Measurements from ENCODE around the gene CEP126. TPM values are rescaled to one million over a fixed set of nuclear protein-coding genes. Genes with fewer than 3 reads are reported as not detected.
A peak's percentile ranks its signal among the peaks of the same experiment; 100 is the strongest.

The CEP126 gene
- polyA plus RNA-seq, 4 donors = 0.45 to 8.3 (median 0.85) TPM

DNA sequence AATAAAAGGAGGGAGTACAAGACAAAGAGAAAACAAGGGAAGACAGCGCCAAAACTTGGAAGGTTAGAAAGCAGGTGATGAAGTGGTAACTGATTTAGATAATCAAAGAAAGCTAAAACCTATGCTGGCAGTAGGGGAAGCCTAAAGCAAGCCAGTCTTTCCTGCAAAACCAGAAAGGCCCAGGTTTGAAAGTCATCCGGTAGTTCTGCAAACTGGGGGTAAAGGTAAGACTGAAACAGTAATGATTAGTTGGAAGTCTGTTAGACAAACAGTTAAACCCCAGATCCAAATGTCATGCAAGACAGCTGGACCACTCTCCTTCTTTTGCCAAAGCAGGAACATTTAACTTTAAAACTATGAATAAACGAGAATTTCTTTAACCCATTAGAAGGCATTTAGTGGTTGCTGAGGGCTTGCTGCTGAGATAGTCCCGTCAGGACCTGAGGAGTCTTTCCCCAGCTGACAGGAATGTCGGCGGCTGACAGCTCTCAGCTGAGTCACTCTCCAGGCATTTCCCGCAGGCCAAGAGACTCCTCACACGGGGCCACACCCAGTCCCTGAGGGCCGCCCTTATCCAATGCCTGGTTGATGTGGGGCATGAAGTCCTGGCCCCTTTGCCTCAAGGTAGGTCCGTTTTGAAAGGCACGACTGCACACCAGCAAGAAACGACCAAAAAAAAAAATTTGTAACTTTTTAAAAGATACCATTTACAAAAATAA is 96.1 kb downstream of the CEP126 start:
- H3K27ac ChIP-seq (ENCODE audit: low read depth in 1 of 3, low read length in 2 of 3) = peak overlapping the region in 1 of 3 donors; percentile 45
- FAIRE-seq (no peak), DNase-seq (peak; percentile 86)
- no peaks in the 10 kb centered on the region for H3K36me3 ChIP-seq (ENCODE audit: control insufficient read depth in 3 of 3, insufficient read depth in 2 of 3, low read depth in 1 of 3, low read length in 3 of 3)
- no peak overlapping the region for H3K4me3 ChIP-seq (ENCODE audit: low read depth in 1 of 3, low read length in 3 of 3)
- H3K4me1 ChIP-seq (ENCODE audit: control insufficient read depth in 3 of 3, insufficient read depth in 2 of 3, low read depth in 1 of 3, low read length in 2 of 3) = peaks cover 0 to 12% (median 0%) of the 10 kb centered on the region in 3 donors
- no peaks in the 10 kb centered on the region for H3K27me3 ChIP-seq (ENCODE audit: control insufficient read depth in 3 of 3, insufficient read depth in 3 of 3, low read length in 3 of 3)
- H3K9me3 ChIP-seq (ENCODE audit: control insufficient read depth in 2 of 2, insufficient read depth in 1 of 2, low read depth in 1 of 2, low read length in 1 of 2) = no peaks in the 10 kb centered on the region
- WGBS, 3 donors = 11 to 19% (median 14%) methylated on average over 12 of the region's 12 CpGs

DNA sequence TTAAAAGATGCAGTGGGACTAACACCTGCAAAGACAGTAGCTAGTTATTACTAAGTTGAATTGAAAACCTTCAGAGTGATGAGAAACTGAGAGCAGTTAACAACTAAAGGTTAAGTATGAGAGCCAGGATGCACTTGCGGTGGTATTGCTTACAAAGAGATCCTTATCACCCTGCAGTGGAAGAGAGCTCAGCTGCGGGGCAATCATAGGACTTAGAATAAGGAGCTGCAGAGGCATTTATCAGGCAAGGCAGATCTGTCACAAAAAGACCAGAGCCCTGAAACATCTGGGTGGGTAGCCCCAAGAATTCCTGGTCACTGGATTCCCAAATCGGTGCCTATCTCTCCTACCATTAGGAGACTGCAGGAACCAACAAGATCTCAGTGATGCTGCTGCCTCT is 98.1 kb downstream of the CEP126 start:
- H3K4me1 ChIP-seq (ENCODE audit: control insufficient read depth in 3 of 3, insufficient read depth in 2 of 3, low read depth in 1 of 3, low read length in 2 of 3) = peaks cover 0 to 8% (median 0%) of the 10 kb centered on the region in 3 donors
- no peaks in the 10 kb centered on the region for H3K9me3 ChIP-seq (ENCODE audit: control insufficient read depth in 2 of 2, insufficient read depth in 1 of 2, low read depth in 1 of 2, low read length in 1 of 2)
- H3K27ac ChIP-seq (ENCODE audit: low read depth in 1 of 3, low read length in 2 of 3) = no peak overlapping the region
- FAIRE-seq = no peak
- DNase-seq = no peak
- WGBS, 3 donors = 53 to 61% (median 58%) methylated on average over 3 of the region's 3 CpGs
- no peak overlapping the region for H3K4me3 ChIP-seq (ENCODE audit: low read depth in 1 of 3, low read length in 3 of 3)
- no peaks in the 10 kb centered on the region for H3K36me3 ChIP-seq (ENCODE audit: control insufficient read depth in 3 of 3, insufficient read depth in 2 of 3, low read depth in 1 of 3, low read length in 3 of 3)
- no peaks in the 10 kb centered on the region for H3K27me3 ChIP-seq (ENCODE audit: control insufficient read depth in 3 of 3, insufficient read depth in 3 of 3, low read length in 3 of 3)

DNA sequence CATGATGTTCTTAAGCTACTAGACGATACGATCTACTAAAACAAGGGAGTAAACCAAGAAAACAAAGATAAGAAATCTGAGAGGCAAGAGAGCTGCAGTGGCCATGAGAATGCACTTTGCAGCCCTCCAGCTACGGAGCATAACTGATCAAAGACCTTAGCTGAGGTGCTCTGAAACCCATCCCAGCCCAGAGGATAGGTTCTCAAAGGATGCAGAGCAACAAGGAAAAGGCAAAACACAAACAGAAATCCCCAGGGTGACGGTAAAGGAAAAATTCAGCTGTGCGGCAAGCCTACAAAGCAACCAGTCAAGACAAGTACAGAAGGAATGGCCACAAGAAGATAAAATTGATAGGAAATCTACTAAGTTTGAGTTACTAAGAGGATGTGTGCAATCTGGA is 99.9 kb downstream of the CEP126 start:
- 84 to 90% (median 88%) methylated on average over 5 of the region's 5 CpGs for WGBS, 3 donors

DNA sequence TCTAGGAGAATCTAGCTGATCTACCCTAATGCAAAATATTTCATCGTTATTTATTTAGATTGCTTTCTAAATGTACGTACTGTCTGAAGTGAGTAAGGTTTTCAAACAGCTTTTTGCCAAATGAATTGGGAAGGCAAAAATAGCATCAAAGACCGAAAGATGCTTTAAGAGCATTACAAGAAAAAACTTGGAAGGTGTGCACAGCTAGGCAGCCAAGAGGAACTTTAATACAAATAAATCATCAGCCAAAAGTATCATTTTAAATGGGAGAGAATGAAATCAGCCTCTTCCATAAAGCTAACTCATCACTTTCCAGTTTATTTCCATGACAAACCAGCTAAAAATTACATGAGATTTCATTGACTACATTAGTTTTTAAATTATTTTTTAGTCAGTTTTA is 102.2 kb downstream of the CEP126 start:
- H3K9me3 ChIP-seq (ENCODE audit: control insufficient read depth in 2 of 2, insufficient read depth in 1 of 2, low read depth in 1 of 2, low read length in 1 of 2) = no peaks in the 10 kb centered on the region
- no peaks in the 10 kb centered on the region for H3K36me3 ChIP-seq (ENCODE audit: control insufficient read depth in 3 of 3, insufficient read depth in 2 of 3, low read depth in 1 of 3, low read length in 3 of 3)
- no peak overlapping the region for H3K4me3 ChIP-seq (ENCODE audit: low read depth in 1 of 3, low read length in 3 of 3)
- no peak for DNase-seq
- H3K4me1 ChIP-seq (ENCODE audit: control insufficient read depth in 3 of 3, insufficient read depth in 2 of 3, low read depth in 1 of 3, low read length in 2 of 3) = no peaks in the 10 kb centered on the region
- 60 to 85% (median 85%) methylated on average over 3 of the region's 3 CpGs for WGBS, 3 donors
- H3K27ac ChIP-seq (ENCODE audit: low read depth in 1 of 3, low read length in 2 of 3) = no peak overlapping the region
- FAIRE-seq = no peak
- no peaks in the 10 kb centered on the region for H3K27me3 ChIP-seq (ENCODE audit: control insufficient read depth in 3 of 3, insufficient read depth in 3 of 3, low read length in 3 of 3)

More for the DNA sequence above, 99.9 kb downstream of the CEP126 start:
- Histone ChIP-seq H3K27me3 (ENCODE audit: control insufficient read depth in 3 of 3, insufficient read depth in 3 of 3, low read length in 3 of 3) (no peaks in the 10 kb centered on the region), H3K4me1 (ENCODE audit: control insufficient read depth in 3 of 3, insufficient read depth in 2 of 3, low read depth in 1 of 3, low read length in 2 of 3) (peaks cover 0 to 8% (median 0%) of the 10 kb centered on the region in 3 donors), H3K4me3 (ENCODE audit: low read depth in 1 of 3, low read length in 3 of 3) (no peak overlapping the region), H3K27ac (ENCODE audit: low read depth in 1 of 3, low read length in 2 of 3) (no peak overlapping the region), H3K36me3 (ENCODE audit: control insufficient read depth in 3 of 3, insufficient read depth in 2 of 3, low read depth in 1 of 3, low read length in 3 of 3) (no peaks in the 10 kb centered on the region), H3K9me3 (ENCODE audit: control insufficient read depth in 2 of 2, insufficient read depth in 1 of 2, low read depth in 1 of 2, low read length in 1 of 2) (no peaks in the 10 kb centered on the region)
- DNase-seq = no peak
- FAIRE-seq = no peak

DNA sequence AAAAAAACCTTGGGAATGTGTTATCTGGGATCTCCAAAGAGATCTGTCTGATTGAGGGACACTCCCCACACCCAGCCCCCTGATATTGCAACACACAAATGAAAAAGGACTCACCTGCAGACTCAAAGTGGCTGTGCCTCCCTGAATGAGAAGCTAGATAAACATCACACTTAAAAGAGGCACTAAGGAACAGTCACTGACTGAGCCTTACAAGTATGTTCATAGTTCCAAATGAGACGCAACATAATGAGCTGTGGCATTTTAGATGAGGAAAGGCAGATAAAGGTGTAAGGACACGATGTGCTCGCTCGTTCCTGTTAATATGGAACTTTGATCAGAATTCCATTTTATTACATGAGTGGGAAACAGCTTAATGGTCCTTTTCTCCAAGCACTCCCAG is 111.4 kb downstream of the CEP126 start:
- no peaks in the 10 kb centered on the region for H3K27me3 ChIP-seq (ENCODE audit: control insufficient read depth in 3 of 3, insufficient read depth in 3 of 3, low read length in 3 of 3)
- 15 to 38% (median 33%) methylated on average over 4 of the region's 4 CpGs for WGBS, 3 donors
- no peaks in the 10 kb centered on the region for H3K36me3 ChIP-seq (ENCODE audit: control insufficient read depth in 3 of 3, insufficient read depth in 2 of 3, low read depth in 1 of 3, low read length in 3 of 3)
- peaks cover 0 to 3% (median 0%) of the 10 kb centered on the region in 3 donors for H3K4me1 ChIP-seq (ENCODE audit: control insufficient read depth in 3 of 3, insufficient read depth in 2 of 3, low read depth in 1 of 3, low read length in 2 of 3)
- H3K27ac ChIP-seq (ENCODE audit: low read depth in 1 of 3, low read length in 2 of 3) = no peak overlapping the region
- no peaks in the 10 kb centered on the region for H3K9me3 ChIP-seq (ENCODE audit: control insufficient read depth in 2 of 2, insufficient read depth in 1 of 2, low read depth in 1 of 2, low read length in 1 of 2)
- DNase-seq (peak; percentile 21 to 81), FAIRE-seq (no peak)
- no peak overlapping the region for H3K4me3 ChIP-seq (ENCODE audit: low read depth in 1 of 3, low read length in 3 of 3)

DNA sequence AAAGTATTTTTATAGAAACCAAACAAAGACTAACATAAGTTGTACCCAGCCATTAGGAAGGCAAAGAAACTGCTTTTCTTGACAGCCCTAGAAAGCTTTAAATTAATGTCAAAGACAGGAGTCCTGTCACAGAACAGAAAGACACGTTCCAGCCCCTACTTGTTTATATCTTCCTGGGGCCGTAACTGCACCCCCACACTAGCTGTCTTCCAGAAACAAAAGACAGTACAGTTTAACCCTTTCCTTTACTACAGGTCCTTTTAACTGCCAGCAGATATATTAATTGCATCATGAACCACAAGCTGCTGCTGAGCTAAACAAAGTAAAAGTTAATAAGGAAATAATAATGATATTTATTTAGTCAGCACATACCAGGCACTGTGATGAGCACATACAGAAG is 112.1 kb downstream of the CEP126 start:
- no peaks in the 10 kb centered on the region for H3K9me3 ChIP-seq (ENCODE audit: control insufficient read depth in 2 of 2, insufficient read depth in 1 of 2, low read depth in 1 of 2, low read length in 1 of 2)
- H3K4me1 ChIP-seq (ENCODE audit: control insufficient read depth in 3 of 3, insufficient read depth in 2 of 3, low read depth in 1 of 3, low read length in 2 of 3) = peaks cover 0 to 3% (median 0%) of the 10 kb centered on the region in 3 donors
- no peak for FAIRE-seq
- 10 to 38% (median 26%) methylated on average over 2 of the region's 2 CpGs for WGBS, 3 donors
- no peaks in the 10 kb centered on the region for H3K27me3 ChIP-seq (ENCODE audit: control insufficient read depth in 3 of 3, insufficient read depth in 3 of 3, low read length in 3 of 3)
- no peak overlapping the region for H3K4me3 ChIP-seq (ENCODE audit: low read depth in 1 of 3, low read length in 3 of 3)
- no peak overlapping the region for H3K27ac ChIP-seq (ENCODE audit: low read depth in 1 of 3, low read length in 2 of 3)
- peak in 1 of 2 donors; percentile 49 for DNase-seq
- no peaks in the 10 kb centered on the region for H3K36me3 ChIP-seq (ENCODE audit: control insufficient read depth in 3 of 3, insufficient read depth in 2 of 3, low read depth in 1 of 3, low read length in 3 of 3)

DNA sequence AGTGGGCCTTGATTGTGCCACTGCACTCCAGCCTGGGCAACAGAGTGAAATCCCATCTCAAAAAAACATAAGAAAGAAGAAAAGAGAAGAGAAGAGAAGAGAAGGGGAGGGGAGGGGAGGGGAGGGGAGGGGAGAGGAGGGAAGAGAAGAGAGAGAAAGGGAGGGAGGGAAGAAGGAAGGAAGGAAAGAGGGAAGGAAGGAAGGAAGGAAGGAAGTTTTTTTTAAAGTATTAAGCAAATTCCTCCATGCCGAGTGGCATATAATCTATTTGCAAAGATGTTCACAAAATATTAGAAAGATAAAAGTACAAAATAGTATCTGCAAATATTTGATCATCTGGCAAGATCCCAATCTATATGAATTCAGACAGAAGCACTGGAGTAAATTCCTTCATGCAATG is 121.9 kb downstream of the CEP126 start:
- peaks cover 0 to 5% of the 10 kb centered on the region in 2 donors for H3K9me3 ChIP-seq (ENCODE audit: control insufficient read depth in 2 of 2, insufficient read depth in 1 of 2, low read depth in 1 of 2, low read length in 1 of 2)
- no peak for FAIRE-seq
- H3K27me3 ChIP-seq (ENCODE audit: control insufficient read depth in 3 of 3, insufficient read depth in 3 of 3, low read length in 3 of 3) = no peaks in the 10 kb centered on the region
- H3K27ac ChIP-seq (ENCODE audit: low read depth in 1 of 3, low read length in 2 of 3) = no peak overlapping the region
- H3K36me3 ChIP-seq (ENCODE audit: control insufficient read depth in 3 of 3, insufficient read depth in 2 of 3, low read depth in 1 of 3, low read length in 3 of 3) = no peaks in the 10 kb centered on the region
- H3K4me1 ChIP-seq (ENCODE audit: control insufficient read depth in 3 of 3, insufficient read depth in 2 of 3, low read depth in 1 of 3, low read length in 2 of 3) = no peaks in the 10 kb centered on the region
- DNase-seq = no peak
- 83 to 96% (median 84%) methylated on average over 1 of the region's 1 CpG for WGBS, 3 donors
- H3K4me3 ChIP-seq (ENCODE audit: low read depth in 1 of 3, low read length in 3 of 3) = no peak overlapping the region

DNA sequence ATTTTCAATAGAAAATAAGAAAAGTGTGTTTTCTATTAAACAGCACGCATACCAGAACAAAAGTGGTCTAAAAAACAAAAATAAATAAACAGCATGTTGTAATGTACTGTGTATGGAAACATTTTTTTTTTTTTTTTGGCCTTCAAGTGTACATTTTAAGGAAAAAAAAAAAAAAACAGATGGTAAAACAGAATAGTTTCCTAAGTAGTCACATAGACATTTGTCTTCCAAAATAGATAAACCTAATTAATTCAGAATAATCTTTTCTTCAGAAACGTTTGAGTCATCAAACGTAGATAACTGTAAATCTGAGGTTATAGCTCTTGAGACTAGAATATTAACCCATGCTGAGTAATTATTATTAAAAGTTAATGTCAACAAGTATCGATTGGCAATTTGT is 132.0 kb downstream of the CEP126 start:
- peak overlapping the region in 2 of 3 donors; percentile 15 to 60 for H3K4me3 ChIP-seq (ENCODE audit: low read depth in 1 of 3, low read length in 3 of 3)

More for the DNA sequence above, 132.0 kb downstream of the CEP126 start:
- Histone ChIP-seq H3K9me3 (ENCODE audit: control insufficient read depth in 2 of 2, insufficient read depth in 1 of 2, low read depth in 1 of 2, low read length in 1 of 2) (no peaks in the 10 kb centered on the region), H3K27me3 (ENCODE audit: control insufficient read depth in 3 of 3, insufficient read depth in 3 of 3, low read length in 3 of 3) (peaks cover 0 to 9% (median 5%) of the 10 kb centered on the region in 3 donors), H3K4me1 (ENCODE audit: control insufficient read depth in 3 of 3, insufficient read depth in 2 of 3, low read depth in 1 of 3, low read length in 2 of 3) (no peaks in the 10 kb centered on the region), H3K36me3 (ENCODE audit: control insufficient read depth in 3 of 3, insufficient read depth in 2 of 3, low read depth in 1 of 3, low read length in 3 of 3) (no peaks in the 10 kb centered on the region), H3K27ac (ENCODE audit: low read depth in 1 of 3, low read length in 2 of 3) (no peak overlapping the region)
- 25 to 28% (median 26%) methylated on average over 4 of the region's 4 CpGs for WGBS, 3 donors
- FAIRE-seq (no peak), DNase-seq (no peak)
